ENCODE results near the gene SMIM35. TPM values are rescaled to one million over a fixed set of nuclear protein-coding genes. Genes with fewer than 3 reads are reported as not detected.
A peak's percentile ranks its signal among the peaks of the same experiment; 100 is the strongest.

The SMIM35 gene
- total RNA-seq, 1 experiment from 2014 or later: not detected

- no peak for TF ChIP-seq ZNF281 (CRISPR knock-in tag; IDR thresholded peaks at IDR 0.05)
- no peak for TF ChIP-seq SP1 (CRISPR knock-in tag; conservative IDR thresholded peaks at IDR 0.05)
Measured at GRCh38 chr11:117992136-117992535, 94.6 kb downstream of the SMIM35 start (continued).

- Mint-ChIP-seq H3K36me3 (no peaks in the 10 kb centered on the region), H3K27ac (no peak overlapping the region), H3K9me3 (no peaks in the 10 kb centered on the region), H3K4me3 (no peak overlapping the region), H3K27me3 (ENCODE audit: low read depth) (peaks cover 47% of the 10 kb centered on the region), H3K4me1 (peaks cover 12% of the 10 kb centered on the region)
- ATAC-seq (no peak), DNase-seq (ENCODE audit: low spot score) (no peak)
- CTCF ChIA-PET: interaction anchor here (0.6 to 1.9 kb wide), 4 partner anchors 12 to 182 kb away, joined by 3 to 5 read pairs (median 3); no protein-coding TSS in a partner anchor
- TF ChIP-seq SMAD3 (CRISPR knock-in tag; IDR thresholded peaks at IDR 0.05; ENCODE audit: borderline replicate concordance) (no peak), ATF6 (CRISPR knock-in tag; IDR thresholded peaks at IDR 0.05) (no peak), OVOL2 (CRISPR knock-in tag; IDR thresholded peaks at IDR 0.05; ENCODE audit: borderline replicate concordance) (no peak), SP1 (CRISPR knock-in tag; conservative IDR thresholded peaks at IDR 0.05) (no peak), EMX1 (CRISPR knock-in tag; IDR thresholded peaks at IDR 0.05) (no peak), JUN (CRISPR knock-in tag; IDR thresholded peaks at IDR 0.05) (no peak), SMAD4 (CRISPR knock-in tag; IDR thresholded peaks at IDR 0.05) (no peak), FOXJ3 (CRISPR knock-in tag; IDR thresholded peaks at IDR 0.05; ENCODE audit: borderline replicate concordance) (no peak), RORB (CRISPR knock-in tag; IDR thresholded peaks at IDR 0.05) (no peak), FOXP1 (CRISPR knock-in tag; IDR thresholded peaks at IDR 0.05; ENCODE audit: borderline replicate concordance) (no peak), ZNF425 (CRISPR knock-in tag; conservative IDR thresholded peaks at IDR 0.05) (no peak), CREB1 (CRISPR knock-in tag; IDR thresholded peaks at IDR 0.05) (no peak), NFYB (CRISPR knock-in tag; conservative IDR thresholded peaks at IDR 0.05; ENCODE audit: low read depth) (no peak)
- POLR2A ChIA-PET: interaction anchor here (1.0 kb wide), 1 partner anchor 13 kb away, joined by 3 read pairs; no protein-coding TSS in a partner anchor
Measured at GRCh38 chr11:117989351-117990102, 97.2 kb downstream of the SMIM35 start.

- no peak overlapping the region for H3K27ac Mint-ChIP-seq
- ATAC-seq (no peak), DNase-seq (ENCODE audit: low spot score) (no peak)
- peaks cover 9% of the 10 kb centered on the region for H3K4me1 Mint-ChIP-seq
- CTCF ChIA-PET: interaction anchor here (1.0 to 1.4 kb wide), 4 partner anchors 10 to 66 kb away, joined by 3 to 7 read pairs (median 4); no protein-coding TSS in a partner anchor
- peaks cover 58% of the 10 kb centered on the region for H3K27me3 Mint-ChIP-seq (ENCODE audit: low read depth)
- no peaks in the 10 kb centered on the region for H3K36me3 Mint-ChIP-seq
- H3K9me3 Mint-ChIP-seq: peaks cover 4% of the 10 kb centered on the region; the same call in 1 of the 2 replicates
- H3K4me3 Mint-ChIP-seq: peak overlapping the region; percentile 84
- POLR2A ChIA-PET: no interaction called here
- TF ChIP-seq ZNF512 (CRISPR knock-in tag; IDR thresholded peaks at IDR 0.05; ENCODE audit: borderline replicate concordance): no peak
- TF ChIP-seq USF1 (CRISPR knock-in tag; IDR thresholded peaks at IDR 0.05): no peak
- TF ChIP-seq HMGXB4 (CRISPR knock-in tag; IDR thresholded peaks at IDR 0.05): no peak
- no peak for TF ChIP-seq IRF2 (CRISPR knock-in tag; IDR thresholded peaks at IDR 0.05; ENCODE audit: borderline replicate concordance, low read depth)
- no peak for TF ChIP-seq ZNF263 (CRISPR knock-in tag; IDR thresholded peaks at IDR 0.05; ENCODE audit: low read depth)
- no peak for TF ChIP-seq ZNF219 (CRISPR knock-in tag; IDR thresholded peaks at IDR 0.05; ENCODE audit: borderline replicate concordance)
- TF ChIP-seq TEAD4 (CRISPR knock-in tag; IDR thresholded peaks at IDR 0.05): no peak
Measured at GRCh38 chr11:117986981-117987574, 99.7 kb downstream of the SMIM35 start.
